ENCODE data around the gene TP73.

TP73 gene

GRCh38 chr1:3729594-3730542 lies 77.6 kb downstream of the TP73 start:
- DNase-seq (ENCODE audit: low spot score): no peak

- no peak for DNase-seq (ENCODE audit: low spot score)
Measured at GRCh38 chr1:3730543-3731247, 78.4 kb downstream of the TP73 start.

GRCh38 chr1:3731583-3732433 lies 79.5 kb downstream of the TP73 start:
- DNase-seq (ENCODE audit: low spot score): no peak

GRCh38 chr1:3732434-3733093 lies 80.2 kb downstream of the TP73 start:
- no peak for DNase-seq (ENCODE audit: low spot score)

- DNase-seq (ENCODE audit: low spot score): no peak
Measured at GRCh38 chr1:3733094-3733882, 81.0 kb downstream of the TP73 start.

- DNase-seq (ENCODE audit: low spot score): no peak
Measured at GRCh38 chr1:3733883-3734589, 81.7 kb downstream of the TP73 start.

- DNase-seq (ENCODE audit: low spot score): no peak
Measured at GRCh38 chr1:3734602-3735001, 82.3 kb downstream of the TP73 start.

- DNase-seq (ENCODE audit: low spot score): no peak
Measured at GRCh38 chr1:3735027-3735681, 82.8 kb downstream of the TP73 start.

GRCh38 chr1:3735688-3736087 lies 83.4 kb downstream of the TP73 start:
- no peak for DNase-seq (ENCODE audit: low spot score)

GRCh38 chr1:3736131-3736561 lies 83.8 kb downstream of the TP73 start:
- DNase-seq (ENCODE audit: low spot score): no peak

- DNase-seq (ENCODE audit: low spot score): no peak
Measured at GRCh38 chr1:3736708-3737107, 84.4 kb downstream of the TP73 start.

GRCh38 chr1:3738943-3739342 lies 86.6 kb downstream of the TP73 start:
- DNase-seq (ENCODE audit: low spot score): no peak

GRCh38 chr1:3740042-3740441 lies 87.7 kb downstream of the TP73 start:
- no peak for DNase-seq (ENCODE audit: low spot score)

GRCh38 chr1:3740752-3741151 lies 88.4 kb downstream of the TP73 start:
- no peak for DNase-seq (ENCODE audit: low spot score)

- DNase-seq (ENCODE audit: low spot score): no peak
Measured at GRCh38 chr1:3741566-3742438, 89.5 kb downstream of the TP73 start.

GRCh38 chr1:3742439-3743298 lies 90.4 kb downstream of the TP73 start:
- no peak for DNase-seq (ENCODE audit: low spot score)

GRCh38 chr1:3743421-3743820 lies 91.1 kb downstream of the TP73 start:
- no peak for DNase-seq (ENCODE audit: low spot score)

GRCh38 chr1:3743826-3744225 lies 91.5 kb downstream of the TP73 start:
- DNase-seq (ENCODE audit: low spot score): no peak

Data from CD4-positive, alpha-beta T cell treated with Interleukin-15 for 4 hours (primary cell).